Measurements from ENCODE around the gene ENTREP3.

The ENTREP3 gene

DNA sequence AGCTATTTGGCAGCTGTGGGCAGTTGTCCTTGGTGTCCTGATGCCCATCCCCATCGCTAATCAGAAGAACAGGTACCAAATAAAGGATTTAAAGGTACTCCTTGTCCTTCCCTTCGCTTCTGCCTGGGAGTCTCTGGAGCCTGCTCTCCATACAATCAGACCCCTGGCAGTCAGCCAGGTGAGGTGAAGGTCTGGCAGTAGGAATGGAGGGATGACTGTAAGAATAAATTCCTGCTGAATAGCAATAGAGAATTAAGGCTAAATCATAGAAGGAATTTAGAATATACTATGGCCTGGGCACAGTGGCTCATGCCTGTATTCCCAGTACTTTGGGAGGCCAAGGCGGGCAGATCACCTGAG lies 56.8 kb downstream of the ENTREP3 start:
- no peak for DNase-seq (ENCODE audit: low spot score)

DNA sequence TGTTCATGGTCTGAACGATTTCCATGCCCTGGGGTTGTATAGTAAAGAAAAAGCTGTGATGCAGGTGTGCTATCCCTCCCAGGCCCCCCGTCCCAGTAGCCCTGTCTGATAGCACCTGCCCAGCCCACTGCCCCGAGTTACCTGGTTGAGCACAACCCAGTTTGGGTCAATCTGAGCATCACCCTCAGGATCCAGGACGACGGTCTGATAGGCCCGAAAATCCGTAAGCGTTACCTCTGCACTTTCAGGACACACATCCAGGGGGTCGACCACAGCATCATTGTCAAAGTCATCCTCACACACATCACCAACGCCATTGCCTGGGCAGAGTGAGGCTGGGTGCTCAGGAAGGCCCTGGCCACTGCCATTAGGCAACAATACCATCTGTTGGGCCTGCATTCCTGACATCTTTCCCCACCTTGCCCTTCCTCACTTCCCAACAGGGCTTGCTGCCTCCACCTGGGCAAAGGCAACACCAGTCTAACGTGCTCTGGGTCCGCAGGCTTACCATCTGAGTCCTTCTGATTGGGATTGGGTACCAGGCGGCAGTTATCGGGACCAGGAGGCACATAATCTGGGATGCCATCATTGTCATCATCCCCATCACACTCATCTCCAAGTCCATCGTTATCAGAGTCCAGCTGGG lies 57.3 kb downstream of the ENTREP3 start:
- DNase-seq (ENCODE audit: low spot score): no peak

Measured in activated CD4-positive, alpha-beta T cell treated with anti-CD3 and anti-CD28 coated beads, Interleukin-2, Interleukin-4, amounts not matched to agents 100 ng/mL and 50 ng/mL, durations not matched to agents 16 hours and 8 hours (primary cell).